Fibroblast of lung (primary cell): ENCODE results near the gene CACNA2D3. TPM values are rescaled to one million over a fixed set of nuclear protein-coding genes. Genes with fewer than 3 reads are reported as not detected.

ENCODE experiments used
- DNase-seq, 2 donors: peaks; one replicate each; pipeline versions ENCODE4 v3.0.0 to v3.0.0-alpha.2; 2010; ENCODE audit warnings: low read depth in 2 of 2
- H2AFZ ChIP-seq: 2 replicates; pipeline ENCODE4 v1.5.1; 2012; ENCODE audit warnings: low read length, control low read depth, inconsistent platforms
- H3K27ac ChIP-seq: 2 replicates; pipeline ENCODE4 v1.5.1; 2011; ENCODE audit warnings: low read length, control low read depth; ENCODE audit not compliant: insufficient read depth
- H3K27me3 ChIP-seq: 2 replicates; pipeline ENCODE4 v1.5.1; 2011; ENCODE audit warnings: mild to moderate bottlenecking, low read length; ENCODE audit not compliant: control insufficient read depth, insufficient read depth
- H3K36me3 ChIP-seq: 2 replicates; pipeline ENCODE4 v1.5.1; 2011; ENCODE audit warnings: low read length; ENCODE audit not compliant: control insufficient read depth, insufficient read depth
- H3K4me1 ChIP-seq: 2 replicates; pipeline ENCODE4 v1.5.1; 2011; ENCODE audit warnings: low read length; ENCODE audit not compliant: control insufficient read depth, insufficient read depth; ENCODE audit errors: extremely low read depth
- H3K4me2 ChIP-seq: 2 replicates; pipeline ENCODE4 v1.5.1; 2011; ENCODE audit warnings: low read length, control low read depth; ENCODE audit not compliant: insufficient read depth; ENCODE audit errors: extremely low read depth
- H3K4me3 ChIP-seq, 4 experiments: fragments of 200-600 bp in 1 of 4; sonication (generic) in 1 of 4; replicated peaks in 1 of 4; 2 replicates each; pipeline ENCODE4 v1.5.1; 2011 to 2016; ENCODE audit warnings: low read length in 4 of 4, low read depth in 3 of 4, mild to moderate bottlenecking in 3 of 4, control low read depth in 2 of 4, inconsistent platforms in 1 of 4, mixed read lengths in 1 of 4; ENCODE audit not compliant: insufficient read depth in 1 of 4; ENCODE audit errors: control extremely low read depth in 1 of 4
- H3K79me2 ChIP-seq: 2 replicates; pipeline ENCODE4 v1.5.1; 2012; ENCODE audit warnings: mild to moderate bottlenecking, low read length, inconsistent platforms; ENCODE audit not compliant: control insufficient read depth, insufficient read depth
- H3K9ac ChIP-seq: 2 replicates; pipeline ENCODE4 v1.5.1; 2011; ENCODE audit warnings: mild to moderate bottlenecking, low read length, control low read depth; ENCODE audit not compliant: insufficient read depth
- H3K9me3 ChIP-seq: 2 replicates; pipeline ENCODE4 v1.5.1; 2012; ENCODE audit warnings: low read depth, low read length; ENCODE audit not compliant: control insufficient read depth, insufficient read depth
- H4K20me1 ChIP-seq: 2 replicates; pipeline ENCODE4 v1.5.1; 2011; ENCODE audit warnings: low read length; ENCODE audit not compliant: control insufficient read depth, insufficient read depth; ENCODE audit errors: extremely low read depth
- EZH2 ChIP-seq: IDR thresholded peaks from 2 replicates; pipeline ENCODE4 v1.5.1; 2012; ENCODE audit warnings: low read length, control low read depth, mild to moderate bottlenecking; ENCODE audit errors: missing control alignments
- polyA plus RNA-seq, 2 donors: library from polyadenylated mRNA; depleted of rRNA in 1 of 2; stranded (reverse) in 1 of 2; unstranded in 1 of 2; fragments of >200 nt; gene quantifications; 2 replicates each; pipeline ENCODE4 v1.2.1, GENCODE V29; 2011 to 2012; ENCODE audit warnings: missing spikeins in 1 of 2
- total RNA-seq: library from RNA; depleted of rRNA; stranded (reverse); fragments of >200 nt; gene quantifications from 2 replicates; pipeline ENCODE4 v1.2.1, GENCODE V29; 2014
- TF ChIP-seq, protein P1 (sequence below), 2 donors: IDR thresholded peaks in 1 of 2; conservative IDR thresholded peaks in 1 of 2; 1 replicate in 1 of 2; 2 replicates in 1 of 2; pipeline ENCODE4 v1.5.1; 2011 to 2012; ENCODE audit warnings: low read length in 2 of 2, control low read depth in 1 of 2, inconsistent platforms in 1 of 2, low read depth in 1 of 2, mild to moderate bottlenecking in 1 of 2

The CACNA2D3 gene
- total and polyA plus RNA-seq, 2 donors (not counting 1 experiment from before 2014, with no cell fraction given) = 1.8 to 11.5 TPM

DNA sequence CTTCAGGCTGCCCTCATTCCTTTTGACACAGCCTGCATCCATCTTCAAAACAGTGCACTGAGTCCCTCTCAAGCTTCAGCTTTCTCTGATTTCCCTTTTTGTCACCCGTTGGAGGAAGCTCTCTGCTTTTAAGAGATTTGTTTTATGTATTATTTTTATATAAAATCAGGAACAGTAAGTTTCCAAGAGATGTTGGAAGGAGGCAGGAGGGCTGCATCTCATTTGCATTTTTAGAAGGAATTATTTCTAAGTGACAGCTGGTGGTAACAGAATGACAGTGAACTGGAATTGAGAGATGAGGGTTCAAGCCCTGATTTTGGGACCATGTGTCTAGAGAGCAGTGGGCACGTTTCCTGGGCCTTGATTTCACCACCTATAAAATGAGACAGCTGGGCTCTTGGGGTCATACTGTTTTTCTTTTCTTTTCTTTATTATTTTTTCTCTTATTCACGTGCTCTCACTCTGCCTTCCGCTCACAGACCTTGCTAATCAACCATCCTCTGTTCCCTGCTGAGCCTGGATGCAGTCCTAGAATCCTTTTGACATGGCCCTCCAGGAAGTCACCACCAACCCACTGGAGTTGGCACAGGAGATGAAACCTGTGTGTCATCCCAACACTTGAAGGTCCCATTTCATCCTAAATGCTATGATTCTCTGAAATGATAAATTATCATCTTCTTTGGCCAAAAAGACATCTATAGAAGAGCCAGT lies 148.6 kb downstream of the CACNA2D3 start:
- no peaks in the 10 kb centered on the region for H3K4me1 ChIP-seq
- no peaks in the 10 kb centered on the region for H3K79me2 ChIP-seq
- no peak for DNase-seq
- no peaks in the 10 kb centered on the region for H3K36me3 ChIP-seq
- H4K20me1 ChIP-seq = no peaks in the 10 kb centered on the region
- no peak overlapping the region for H3K9ac ChIP-seq
- H3K4me2 ChIP-seq = no peak overlapping the region
- H2AFZ ChIP-seq = no peak overlapping the region
- H3K27ac ChIP-seq = no peak overlapping the region
- no peaks in the 10 kb centered on the region for H3K27me3 ChIP-seq
- TF ChIP-seq EZH2 = no peak
- no peak overlapping the region for H3K4me3 ChIP-seq
- no peaks in the 10 kb centered on the region for H3K9me3 ChIP-seq

DNA sequence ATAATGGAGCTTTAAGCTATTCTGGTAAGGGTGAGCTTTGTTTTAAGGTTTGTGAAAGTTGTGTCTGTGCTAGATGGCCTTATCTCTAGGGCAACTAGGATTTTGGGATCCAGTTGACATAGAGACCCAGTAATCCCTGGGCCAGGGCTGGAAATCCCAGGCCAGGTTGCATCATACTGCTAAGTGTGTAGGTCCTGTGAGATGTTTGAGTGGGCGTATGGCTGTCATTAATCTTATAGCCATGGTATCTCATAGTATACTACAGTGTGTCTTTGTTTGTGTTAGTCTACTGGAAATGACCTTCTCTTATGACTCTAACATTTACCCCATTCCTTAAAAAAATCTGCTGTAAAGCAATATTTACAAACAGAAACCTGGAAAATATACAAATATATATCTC lies 151.4 kb downstream of the CACNA2D3 start:
- no peaks in the 10 kb centered on the region for H3K36me3 ChIP-seq

DNA sequence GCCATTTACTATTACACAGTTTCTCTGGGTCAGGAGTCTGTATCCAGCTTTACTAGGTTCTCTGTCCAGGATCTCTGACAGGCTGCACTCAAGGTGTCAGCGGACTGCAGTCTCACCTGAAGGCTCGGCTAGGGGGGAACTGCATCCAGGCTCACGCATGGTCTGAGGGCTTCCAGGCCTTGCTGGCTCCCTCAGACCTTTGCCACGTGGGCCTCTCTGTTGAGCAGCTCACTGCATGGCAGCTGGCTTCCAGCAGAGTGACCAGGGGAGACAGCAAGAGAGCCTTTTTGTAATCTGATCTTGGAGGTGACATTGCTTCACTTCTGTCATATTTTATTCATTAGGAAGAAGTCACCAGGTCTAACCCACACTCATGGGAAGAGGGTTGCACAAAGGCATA lies 152.3 kb downstream of the CACNA2D3 start:
- Histone ChIP-seq H3K79me2 (no peaks in the 10 kb centered on the region), H3K4me3 (no peak overlapping the region), H4K20me1 (no peaks in the 10 kb centered on the region), H2AFZ (no peak overlapping the region), H3K36me3 (no peaks in the 10 kb centered on the region), H3K9me3 (no peaks in the 10 kb centered on the region), H3K9ac (no peak overlapping the region), H3K27ac (no peak overlapping the region), H3K4me2 (no peak overlapping the region), H3K27me3 (no peaks in the 10 kb centered on the region), H3K4me1 (no peaks in the 10 kb centered on the region)
- TF ChIP-seq, protein P1, sequence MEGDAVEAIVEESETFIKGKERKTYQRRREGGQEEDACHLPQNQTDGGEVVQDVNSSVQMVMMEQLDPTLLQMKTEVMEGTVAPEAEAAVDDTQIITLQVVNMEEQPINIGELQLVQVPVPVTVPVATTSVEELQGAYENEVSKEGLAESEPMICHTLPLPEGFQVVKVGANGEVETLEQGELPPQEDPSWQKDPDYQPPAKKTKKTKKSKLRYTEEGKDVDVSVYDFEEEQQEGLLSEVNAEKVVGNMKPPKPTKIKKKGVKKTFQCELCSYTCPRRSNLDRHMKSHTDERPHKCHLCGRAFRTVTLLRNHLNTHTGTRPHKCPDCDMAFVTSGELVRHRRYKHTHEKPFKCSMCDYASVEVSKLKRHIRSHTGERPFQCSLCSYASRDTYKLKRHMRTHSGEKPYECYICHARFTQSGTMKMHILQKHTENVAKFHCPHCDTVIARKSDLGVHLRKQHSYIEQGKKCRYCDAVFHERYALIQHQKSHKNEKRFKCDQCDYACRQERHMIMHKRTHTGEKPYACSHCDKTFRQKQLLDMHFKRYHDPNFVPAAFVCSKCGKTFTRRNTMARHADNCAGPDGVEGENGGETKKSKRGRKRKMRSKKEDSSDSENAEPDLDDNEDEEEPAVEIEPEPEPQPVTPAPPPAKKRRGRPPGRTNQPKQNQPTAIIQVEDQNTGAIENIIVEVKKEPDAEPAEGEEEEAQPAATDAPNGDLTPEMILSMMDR (conservative IDR thresholded peaks at IDR 0.05 in 1 of 2, IDR thresholded peaks at IDR 0.05 in 1 of 2; ENCODE audit: low read depth in 1 of 2, low read length in 2 of 2) = no peak
- no peak for TF ChIP-seq EZH2
- no peak for DNase-seq

More for the DNA sequence above, 151.4 kb downstream of the CACNA2D3 start:
- H2AFZ ChIP-seq = no peak overlapping the region
- H4K20me1 ChIP-seq = no peaks in the 10 kb centered on the region
- no peak overlapping the region for H3K4me2 ChIP-seq
- TF ChIP-seq, protein P1 (conservative IDR thresholded peaks at IDR 0.05 in 1 of 2, IDR thresholded peaks at IDR 0.05 in 1 of 2; ENCODE audit: low read depth in 1 of 2, low read length in 2 of 2) = no peak
- TF ChIP-seq EZH2 = no peak
- H3K27ac ChIP-seq = no peak overlapping the region
- no peak overlapping the region for H3K4me3 ChIP-seq
- H3K9me3 ChIP-seq = no peaks in the 10 kb centered on the region
- DNase-seq = no peak
- H3K4me1 ChIP-seq = no peaks in the 10 kb centered on the region
- no peak overlapping the region for H3K9ac ChIP-seq
- H3K27me3 ChIP-seq = no peaks in the 10 kb centered on the region
- H3K79me2 ChIP-seq = no peaks in the 10 kb centered on the region
